ENCODE results near the gene OVCH2.
"Not testable (repeated sequence)": the region's sequence is repeated elsewhere in the genome, so short reads cannot be mapped to it uniquely, and the experiment has no call there.

The OVCH2 gene

GRCh38 chr11:7670641-7671040 lies 35.6 kb downstream of the OVCH2 start:
- DNase-seq, result no peak

GRCh38 chr11:7668911-7669310 lies 37.4 kb downstream of the OVCH2 start:
- no peak for DNase-seq

GRCh38 chr11:7668464-7668863 lies 37.8 kb downstream of the OVCH2 start:
- DNase-seq, result no peak

GRCh38 chr11:7667460-7667859 lies 38.8 kb downstream of the OVCH2 start:
- DNase-seq, result no peak

- no peak for DNase-seq
Measured at GRCh38 chr11:7666292-7666866, 39.9 kb downstream of the OVCH2 start.

GRCh38 chr11:7665473-7666291 lies 40.6 kb downstream of the OVCH2 start:
- DNase-seq, result peak; percentile 71

GRCh38 chr11:7664867-7665266 lies 41.4 kb downstream of the OVCH2 start:
- DNase-seq, result no peak

GRCh38 chr11:7663531-7663930 lies 42.7 kb downstream of the OVCH2 start:
- DNase-seq, result not testable (repeated sequence)

- DNase-seq, result no peak
Measured at GRCh38 chr11:7657306-7658025, 48.8 kb downstream of the OVCH2 start.

GRCh38 chr11:7656704-7657103 lies 49.6 kb downstream of the OVCH2 start:
- no peak for DNase-seq

GRCh38 chr11:7655253-7656217 lies 50.7 kb downstream of the OVCH2 start:
- no peak for DNase-seq

- no peak for DNase-seq
Measured at GRCh38 chr11:7654195-7654705, 52.0 kb downstream of the OVCH2 start.

- DNase-seq, result no peak
Measured at GRCh38 chr11:7651700-7652099, 54.6 kb downstream of the OVCH2 start.

- DNase-seq, result no peak
Measured at GRCh38 chr11:7651140-7651551, 55.1 kb downstream of the OVCH2 start.

GRCh38 chr11:7648264-7648663 lies 58.0 kb downstream of the OVCH2 start:
- DNase-seq, result no peak

GRCh38 chr11:7646866-7647265 lies 59.4 kb downstream of the OVCH2 start:
- DNase-seq, result no peak

GRCh38 chr11:7645206-7645605 lies 61.1 kb downstream of the OVCH2 start:
- no peak for DNase-seq

- no peak for DNase-seq
Measured at GRCh38 chr11:7643314-7643713, 63.0 kb downstream of the OVCH2 start.

- DNase-seq, result no peak
Measured at GRCh38 chr11:7642747-7643146, 63.5 kb downstream of the OVCH2 start.

- no peak for DNase-seq
Measured at GRCh38 chr11:7640816-7641215, 65.5 kb downstream of the OVCH2 start.

GRCh38 chr11:7639643-7640025 lies 66.6 kb downstream of the OVCH2 start:
- DNase-seq, result no peak
